ENCODE measurements around the gene NPAS2. TPM values are rescaled to one million over a fixed set of nuclear protein-coding genes. Genes with fewer than 3 reads are reported as not detected.

Gene NPAS2
- total RNA-seq, 1 experiment from 2014 or later: 12.3 TPM

- Mint-ChIP-seq H3K27ac (ENCODE audit: low read depth, unreplicated experiment) (no peak overlapping the region), H3K4me1 (ENCODE audit: insufficient read depth, unreplicated experiment) (no peaks in the 10 kb centered on the region), H3K4me3 (ENCODE audit: unreplicated experiment) (no peak overlapping the region), H3K9me3 (ENCODE audit: unreplicated experiment) (no peaks in the 10 kb centered on the region), H3K36me3 (ENCODE audit: insufficient read depth, unreplicated experiment) (peaks cover 6% of the 10 kb centered on the region), H3K27me3 (ENCODE audit: insufficient read depth, unreplicated experiment) (no peaks in the 10 kb centered on the region)
- ChIA-PET CTCF (interaction anchor here (0.6 to 3.0 kb wide), 4 partner anchors 55 to 370 kb away, joined by 3 to 11 read pairs (median 5); no protein-coding TSS in a partner anchor), POLR2A (no interaction called here)
- intact Hi-C loops (cut with micrococcal nuclease): no loop called here
- BruUV-seq (replicated peaks): no TSS peak
- no peak for DNase-seq (ENCODE audit: unreplicated experiment)
- no peak for TF ChIP-seq CTCF (IDR thresholded peaks at IDR 0.05; ENCODE audit: unreplicated experiment)
Observed at GRCh38 chr2:100975521-100975785, 155.5 kb downstream of the NPAS2 start.

DNA sequence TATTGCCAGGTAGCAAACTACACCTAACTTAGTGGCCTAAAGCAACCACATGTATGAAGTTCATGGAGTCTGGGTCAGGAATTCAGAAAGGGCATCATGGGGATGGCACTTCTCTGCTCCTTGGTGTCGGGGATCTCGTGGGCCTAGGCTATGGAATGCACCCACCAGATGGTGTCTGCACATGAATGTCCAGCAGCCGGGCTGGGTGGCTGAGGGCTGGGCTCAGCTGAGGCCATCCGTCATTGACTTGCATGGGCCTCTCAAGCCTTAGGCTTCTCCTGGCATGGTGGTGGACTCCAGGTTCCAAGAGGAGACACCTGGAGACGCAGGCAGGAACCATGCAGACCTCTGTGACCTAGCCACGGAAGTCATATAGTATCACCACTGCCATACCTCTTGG lies 156.1 kb downstream of the NPAS2 start:
- intact Hi-C loops (cut with micrococcal nuclease): no loop called here
- H3K9me3 Mint-ChIP-seq (ENCODE audit: unreplicated experiment): no peaks in the 10 kb centered on the region
- POLR2A ChIA-PET: no interaction called here
- H3K36me3 Mint-ChIP-seq (ENCODE audit: insufficient read depth, unreplicated experiment): peaks cover 6% of the 10 kb centered on the region
- H3K4me3 Mint-ChIP-seq (ENCODE audit: unreplicated experiment): no peak overlapping the region
- H3K4me1 Mint-ChIP-seq (ENCODE audit: insufficient read depth, unreplicated experiment): peaks cover 3% of the 10 kb centered on the region
- DNase-seq (ENCODE audit: unreplicated experiment): no peak
- CTCF ChIA-PET: interaction anchor here (0.6 to 3.0 kb wide), 3 partner anchors 20 to 432 kb away, joined by 3 to 11 read pairs (median 3); no protein-coding TSS in a partner anchor
- no peaks in the 10 kb centered on the region for H3K27me3 Mint-ChIP-seq (ENCODE audit: insufficient read depth, unreplicated experiment)
- no TSS peak for BruUV-seq (replicated peaks)
- no peak overlapping the region for H3K27ac Mint-ChIP-seq (ENCODE audit: low read depth, unreplicated experiment)
- TF ChIP-seq CTCF (IDR thresholded peaks at IDR 0.05; ENCODE audit: unreplicated experiment): no peak

GRCh38 chr2:100976645-100977391 lies 156.9 kb downstream of the NPAS2 start:
- Mint-ChIP-seq H3K9me3 (ENCODE audit: unreplicated experiment) (no peaks in the 10 kb centered on the region), H3K36me3 (ENCODE audit: insufficient read depth, unreplicated experiment) (peaks cover 6% of the 10 kb centered on the region), H3K4me3 (ENCODE audit: unreplicated experiment) (no peak overlapping the region), H3K27ac (ENCODE audit: low read depth, unreplicated experiment) (no peak overlapping the region), H3K27me3 (ENCODE audit: insufficient read depth, unreplicated experiment) (no peaks in the 10 kb centered on the region), H3K4me1 (ENCODE audit: insufficient read depth, unreplicated experiment) (peaks cover 5% of the 10 kb centered on the region)
- ChIA-PET CTCF (interaction anchor here (0.5 to 3.0 kb wide), 5 partner anchors 129 to 432 kb away, joined by 3 to 11 read pairs (median 3); no protein-coding TSS in a partner anchor), POLR2A (no interaction called here)
- DNase-seq (ENCODE audit: unreplicated experiment): no peak
- no TSS peak for BruUV-seq (replicated peaks)
- intact Hi-C loops (cut with micrococcal nuclease): no loop called here
- TF ChIP-seq CTCF (IDR thresholded peaks at IDR 0.05; ENCODE audit: unreplicated experiment): no peak

- CTCF ChIA-PET: interaction anchor here (0.5 to 3.0 kb wide), 2 partner anchors 372 to 409 kb away, joined by 6 to 11 read pairs; no protein-coding TSS in a partner anchor
- H3K27me3 Mint-ChIP-seq (ENCODE audit: insufficient read depth, unreplicated experiment): no peaks in the 10 kb centered on the region
Observed at GRCh38 chr2:100977511-100977910, 157.6 kb downstream of the NPAS2 start.

More at GRCh38 chr2:100977511-100977910, 157.6 kb downstream of the NPAS2 start:
- POLR2A ChIA-PET: no interaction called here
- Mint-ChIP-seq H3K9me3 (ENCODE audit: unreplicated experiment) (no peaks in the 10 kb centered on the region), H3K36me3 (ENCODE audit: insufficient read depth, unreplicated experiment) (peaks cover 6% of the 10 kb centered on the region), H3K27ac (ENCODE audit: low read depth, unreplicated experiment) (no peak overlapping the region), H3K4me3 (ENCODE audit: unreplicated experiment) (no peak overlapping the region), H3K4me1 (ENCODE audit: insufficient read depth, unreplicated experiment) (peaks cover 5% of the 10 kb centered on the region)
- BruUV-seq (replicated peaks): no TSS peak
- no peak for TF ChIP-seq CTCF (IDR thresholded peaks at IDR 0.05; ENCODE audit: unreplicated experiment)
- intact Hi-C loops (cut with micrococcal nuclease): no loop called here
- no peak for DNase-seq (ENCODE audit: unreplicated experiment)

All from MCF 10A (cell line).